NCI-H1105 (cell line): Measurements from ENCODE around the gene INPP5A.
"Not testable (repeated sequence)": the region's sequence is repeated elsewhere in the genome, so short reads cannot be mapped to it uniquely, and the experiment has no call there.

ENCODE experiments used
- DNase-seq: peaks from one replicate; lab custom pipeline; 2025; lab: John Stamatoyannopoulos, UW

The INPP5A gene

DNA sequence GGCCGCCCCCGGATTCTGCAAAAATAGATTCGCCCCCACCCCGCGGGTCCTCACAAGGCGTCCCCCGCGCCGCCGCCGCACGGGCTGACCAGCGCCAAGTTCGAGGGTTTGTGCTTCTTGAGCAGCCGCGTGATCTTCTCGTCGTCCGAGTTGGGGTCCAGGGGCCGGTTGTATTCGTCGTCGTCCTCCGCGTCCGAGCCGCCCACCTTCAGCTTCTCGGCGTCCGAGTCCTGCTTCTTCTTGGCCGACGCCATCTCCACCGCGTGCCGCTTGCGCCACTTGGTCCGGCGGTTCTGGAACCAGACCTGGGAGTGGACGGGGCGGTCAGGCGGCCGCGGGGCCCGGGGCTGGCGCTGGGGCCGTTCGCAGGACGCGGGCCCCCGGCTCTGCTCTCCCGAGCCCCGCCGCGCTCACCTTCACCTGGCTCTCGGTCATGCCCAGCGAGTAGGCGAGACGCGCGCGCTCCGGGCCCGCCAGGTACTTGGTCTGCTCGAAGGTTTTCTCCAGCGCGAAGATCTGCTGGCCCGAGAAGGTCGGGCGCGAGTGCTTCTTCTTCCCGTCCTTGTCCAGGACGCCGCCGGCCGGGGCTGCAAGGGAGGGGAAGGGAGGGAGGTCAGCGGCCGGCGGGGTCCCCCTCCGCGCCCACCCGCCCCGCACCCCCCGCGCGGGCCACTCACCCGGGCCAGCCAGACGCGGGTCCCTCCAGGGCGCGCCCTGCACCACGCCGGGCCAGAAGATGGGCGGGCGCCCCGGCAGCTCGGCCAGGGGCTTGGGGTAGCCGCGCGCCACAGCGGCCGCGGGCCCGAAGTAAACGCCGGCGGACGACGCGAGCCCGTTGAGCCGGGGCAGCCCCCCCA lies 247.5 kb downstream of the INPP5A start:
- no peak for DNase-seq

- DNase-seq = no peak
These were observed 248.3 kb downstream of the INPP5A start, which contains the start of gene NKX6-2 for GRCh38 chr10:132785723-132786475. Gene NKX6-2, minus strand, starts transcription at chr10:132786147. Its CDS starts 199 bp downstream, at chr10:132785948.

- no peak for DNase-seq
These were observed 248.9 kb downstream of the INPP5A start for GRCh38 chr10:132786476-132786883.

DNA sequence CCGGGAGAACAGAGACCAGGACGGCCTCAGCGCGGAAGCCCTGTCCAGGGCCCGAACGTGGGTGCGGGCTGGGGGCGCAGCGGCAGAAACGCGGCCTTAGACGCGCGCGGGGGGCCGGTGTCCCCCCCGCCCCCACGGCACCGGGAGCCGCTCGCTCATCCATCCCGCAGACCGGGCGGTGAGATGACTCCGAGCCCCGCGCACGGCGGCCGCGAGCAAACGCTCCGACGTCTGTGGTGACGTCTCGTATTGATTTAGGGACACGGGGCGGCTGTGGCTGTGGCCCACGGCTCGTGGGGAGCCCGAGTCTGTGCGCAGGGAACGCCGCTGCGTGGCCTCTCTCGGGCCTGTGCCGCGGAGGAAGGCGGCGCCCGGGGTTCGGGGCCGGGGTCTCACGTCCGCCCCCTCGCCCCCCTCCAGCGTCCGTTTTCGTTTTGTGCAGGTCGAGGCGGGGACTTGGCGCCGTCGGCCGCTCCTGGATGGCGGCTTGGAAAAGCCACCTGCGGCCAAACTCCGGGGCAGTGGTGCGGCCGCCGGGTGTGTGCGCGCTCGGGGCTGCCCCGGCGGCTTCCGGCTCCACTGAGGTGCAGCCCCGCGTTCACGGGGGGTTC lies 249.4 kb downstream of the INPP5A start:
- no peak for DNase-seq

DNA sequence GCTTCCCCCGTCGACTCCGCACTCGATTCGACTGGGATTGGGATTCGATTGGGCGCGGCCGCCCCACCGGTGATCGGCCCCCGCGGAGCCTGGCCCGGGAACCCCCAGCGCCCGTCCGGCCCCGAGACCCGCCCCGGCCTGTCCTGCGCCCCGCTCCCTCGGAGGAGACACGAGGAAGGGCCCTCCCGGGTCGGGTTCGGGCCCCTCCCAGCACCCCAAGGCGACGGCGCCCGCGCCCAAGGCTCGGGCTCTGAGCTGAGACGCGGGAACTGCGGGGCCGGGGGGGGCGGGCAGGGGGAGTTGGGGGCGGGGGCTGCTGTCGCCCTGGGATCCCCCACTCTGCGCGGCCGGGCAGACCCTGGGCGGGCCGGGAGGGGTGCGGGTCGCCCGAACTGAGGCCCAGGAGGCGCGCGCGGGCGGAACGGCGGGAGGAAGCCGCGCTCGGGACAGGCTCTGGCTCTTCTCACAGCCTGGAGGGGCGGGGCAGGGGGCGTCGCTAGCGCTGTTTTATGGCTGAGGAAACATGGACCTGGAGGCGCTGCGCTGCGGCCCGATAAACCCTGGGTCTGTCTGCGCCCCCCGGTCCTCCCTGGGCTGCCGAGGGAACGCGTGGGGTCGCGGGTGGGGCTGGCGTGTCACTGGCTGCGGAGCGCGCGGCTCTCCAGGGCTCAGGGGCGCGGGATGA lies 250.1 kb downstream of the INPP5A start:
- DNase-seq = no peak

GRCh38 chr10:132788180-132788830 lies 250.7 kb downstream of the INPP5A start:
- DNase-seq = no peak

DNA sequence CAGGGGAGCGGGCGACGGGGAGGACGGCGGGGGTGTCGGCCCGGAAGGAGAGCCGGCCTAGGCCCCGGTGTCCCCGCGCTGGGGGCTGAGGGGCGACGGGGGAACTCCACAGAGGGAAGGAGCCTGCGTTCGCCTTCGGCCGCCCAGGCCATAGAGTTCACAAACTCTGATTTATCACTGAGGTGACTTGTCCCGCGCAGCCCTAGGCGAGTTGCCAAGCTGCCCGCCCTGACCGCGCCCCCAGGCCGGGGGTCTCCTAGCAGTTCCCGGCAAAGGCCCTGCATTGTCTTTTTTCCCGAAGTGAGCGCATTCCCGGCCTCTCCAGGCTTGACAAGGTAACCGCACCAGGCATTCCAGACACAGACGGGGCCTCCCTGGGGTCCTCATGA lies 251.2 kb downstream of the INPP5A start:
- DNase-seq = no peak

DNA sequence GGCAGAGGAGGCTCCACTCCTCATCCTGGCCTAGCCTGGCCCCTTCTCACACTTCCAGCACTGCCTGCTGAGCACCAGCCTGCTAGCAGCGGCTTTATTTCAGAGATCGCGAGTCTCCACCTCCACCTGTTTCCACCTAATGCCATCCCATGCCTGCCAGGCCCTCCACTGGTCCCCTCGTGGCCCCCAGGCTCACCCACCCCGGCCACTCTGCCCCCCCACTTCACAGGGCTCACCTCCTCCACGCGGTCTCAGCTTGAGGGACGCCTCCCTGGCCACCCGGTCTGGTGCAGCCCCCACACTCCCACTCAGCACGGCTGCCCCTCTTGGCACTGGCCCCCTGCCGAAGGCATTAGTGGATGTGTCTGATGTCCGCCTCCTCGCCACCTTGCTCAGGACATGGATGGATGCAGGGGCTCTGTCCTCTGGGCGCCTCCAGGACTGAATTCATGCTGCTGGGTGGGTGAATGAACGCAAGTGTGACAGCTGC lies 252.1 kb downstream of the INPP5A start:
- no peak for DNase-seq

- DNase-seq = no peak
These were observed 252.9 kb downstream of the INPP5A start for GRCh38 chr10:132790470-132790869.

- no peak for DNase-seq
These were observed 253.6 kb downstream of the INPP5A start for GRCh38 chr10:132790934-132791829.

GRCh38 chr10:132792099-132792498 lies 254.5 kb downstream of the INPP5A start:
- DNase-seq = not testable (repeated sequence)

DNA sequence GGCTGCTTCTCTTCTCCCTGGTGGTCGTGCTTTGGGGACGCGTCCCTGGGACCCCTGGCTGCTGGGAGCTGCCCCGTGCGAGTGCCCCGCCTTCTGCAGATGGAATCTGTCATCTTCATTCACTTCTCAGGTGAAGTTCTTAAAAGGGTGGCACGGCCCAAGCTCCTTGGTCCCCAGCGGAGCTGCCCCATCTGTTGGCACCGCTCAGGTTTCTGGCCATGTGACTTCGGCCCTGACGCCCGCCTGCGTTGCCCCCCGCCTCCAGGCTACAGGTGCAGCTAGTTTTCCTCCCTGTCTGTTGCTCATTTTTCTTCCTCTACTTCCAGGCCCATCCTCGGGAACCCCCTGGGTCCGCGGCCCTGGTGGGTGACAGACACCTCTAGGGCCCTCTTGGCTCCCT lies 255.2 kb downstream of the INPP5A start:
- DNase-seq = no peak

- no peak for DNase-seq
These were observed 255.6 kb downstream of the INPP5A start for GRCh38 chr10:132793213-132793612.

DNA sequence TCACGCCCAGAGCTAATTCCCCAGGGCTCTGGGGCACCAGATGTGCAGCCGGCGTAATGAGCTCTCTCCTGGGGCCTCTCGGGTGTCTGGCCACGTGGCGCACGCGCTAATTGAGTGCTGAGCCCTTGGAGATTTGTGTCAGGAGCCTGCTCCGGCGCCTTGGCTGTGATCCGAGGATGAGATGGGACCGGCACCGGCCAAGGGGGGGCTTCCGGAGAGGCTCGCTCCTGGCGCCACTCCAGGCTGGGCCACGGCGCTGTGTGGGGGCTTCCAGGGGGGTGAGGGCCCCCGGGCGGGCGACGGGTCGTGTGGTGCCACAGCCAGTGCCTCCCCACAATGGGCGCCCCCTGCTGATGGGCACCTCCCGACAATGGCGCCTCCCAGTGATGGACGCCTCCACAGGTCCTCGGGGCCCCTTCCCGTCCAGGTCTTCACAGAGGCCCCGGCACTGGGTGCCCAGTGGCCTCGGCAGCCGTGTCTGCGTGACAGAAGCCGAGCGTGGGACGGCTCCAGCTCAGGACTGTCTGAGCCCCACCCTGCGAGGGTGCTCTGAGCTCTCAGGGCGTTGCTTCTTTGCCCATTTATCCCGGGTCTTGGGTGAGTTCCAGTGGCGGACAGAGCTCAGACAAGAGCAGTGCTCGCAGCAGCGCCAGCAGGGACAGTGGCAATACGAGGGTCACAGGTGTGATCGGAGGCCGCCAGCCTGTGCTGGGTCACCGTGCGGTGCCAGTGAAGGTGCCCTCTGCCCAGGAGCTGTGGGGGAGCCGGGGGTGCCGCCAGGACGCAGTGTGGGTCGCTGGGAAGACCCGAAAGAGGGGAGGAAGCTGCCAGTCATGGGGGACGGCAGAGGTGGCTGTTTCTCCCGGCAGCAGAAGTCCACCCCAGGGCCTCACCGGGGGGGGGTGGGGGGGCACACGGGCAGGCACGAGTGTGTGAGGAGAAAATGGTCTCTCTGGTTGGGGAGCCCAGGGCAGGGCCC lies 256.6 kb downstream of the INPP5A start:
- peak; percentile 22 for DNase-seq

DNA sequence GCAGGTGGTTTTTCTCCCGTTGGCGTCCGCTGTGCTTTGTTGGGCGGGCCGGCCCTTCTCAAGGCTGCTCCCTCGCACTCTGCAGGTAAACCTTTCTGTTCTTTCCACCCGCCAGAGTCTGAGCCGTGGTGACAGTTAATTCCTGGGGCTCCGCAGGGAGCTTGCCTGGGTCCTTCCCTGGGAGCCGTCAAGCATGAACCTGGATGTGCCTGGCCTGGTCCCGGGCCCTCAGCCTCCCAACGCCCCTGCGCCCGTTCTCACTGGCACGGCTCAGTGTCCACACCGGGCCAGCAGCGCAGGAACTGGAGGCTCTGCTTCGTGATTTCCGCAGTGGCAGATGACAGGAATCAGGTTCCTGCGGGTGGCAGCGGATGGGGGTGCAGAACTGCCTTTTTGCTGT lies 259.3 kb downstream of the INPP5A start:
- no peak for DNase-seq

GRCh38 chr10:132797986-132798385 lies 260.4 kb downstream of the INPP5A start:
- DNase-seq = not testable (repeated sequence)

- no peak for DNase-seq
These were observed 260.8 kb downstream of the INPP5A start for GRCh38 chr10:132798403-132798802.

- DNase-seq = no peak
These were observed 261.3 kb downstream of the INPP5A start for GRCh38 chr10:132798876-132799275.

DNA sequence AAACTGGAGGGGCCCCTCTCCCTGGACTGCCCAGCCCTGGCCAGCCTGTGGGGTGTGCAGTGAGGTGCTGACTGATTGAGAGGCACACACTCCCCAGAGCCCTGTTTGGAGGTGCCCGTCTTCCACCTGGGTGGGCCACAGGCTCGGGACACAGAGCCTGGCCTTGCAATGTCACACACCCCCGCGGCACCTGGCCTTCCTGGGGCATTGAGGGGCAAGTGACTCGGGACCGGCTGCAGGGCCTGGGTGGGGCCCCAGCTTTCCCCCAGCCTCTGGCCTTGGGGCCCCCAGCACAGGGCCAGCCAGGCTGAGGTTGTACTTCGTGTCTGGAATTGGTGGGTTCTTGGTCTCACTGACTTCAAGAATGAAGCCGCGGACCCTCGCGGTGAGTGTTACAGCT lies 262.3 kb downstream of the INPP5A start:
- DNase-seq = no peak
